Measurements from ENCODE around the gene TARBP2. TPM values are rescaled to one million over a fixed set of nuclear protein-coding genes. Genes with fewer than 3 reads are reported as not detected.
"Not testable (repeated sequence)": the region's sequence is repeated elsewhere in the genome, so short reads cannot be mapped to it uniquely, and the experiment has no call there.

TARBP2 gene
- total RNA-seq, 1 donor from 2014 or later, result 32.4 TPM

DNA sequence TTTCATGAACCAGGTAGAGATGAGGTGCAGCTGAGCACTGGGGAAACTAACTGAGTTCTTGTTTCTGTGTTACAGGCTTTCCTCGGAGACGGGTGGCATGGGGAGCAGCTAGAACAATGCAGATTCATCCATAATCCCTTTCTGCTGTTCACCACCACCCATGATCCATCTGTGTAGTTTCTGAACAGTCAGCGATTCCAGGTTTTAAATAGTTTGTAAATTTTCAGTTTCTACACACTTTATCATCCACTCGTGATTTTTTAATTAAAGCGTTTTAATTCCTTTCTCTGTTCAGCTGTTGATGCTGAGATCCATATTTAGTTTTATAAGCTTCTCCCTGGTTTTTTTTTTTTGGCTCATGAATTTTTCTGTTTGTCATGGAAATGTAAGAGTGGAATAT, 21.8 kb upstream of the TARBP2 start:
- Histone ChIP-seq H3K4me1 (peaks cover 64% of the 10 kb centered on the region), H3K9me3 (ENCODE audit: low read depth) (no peaks in the 10 kb centered on the region), H3K27ac (peak overlapping the region; percentile 17), H2AFZ (replicated peaks) (no peak overlapping the region), H3F3A (ENCODE audit: low read depth) (peaks cover 100% of the 10 kb centered on the region), H4K20me1 (ENCODE audit: low read depth) (peaks cover 98% of the 10 kb centered on the region), H3K27me3 (no peaks in the 10 kb centered on the region), H3K4me3 (no peak overlapping the region), H3K9ac (no peak overlapping the region), H3K4me2 (no peak overlapping the region), H3K36me3 (peaks cover 41% of the 10 kb centered on the region), H3K79me2 (ENCODE audit: low read depth) (peaks cover 61% of the 10 kb centered on the region)
- no peak overlapping the region for H3K4me3 Mint-ChIP-seq
- H3K4me1 Mint-ChIP-seq, result peaks cover 49% of the 10 kb centered on the region
- no peak overlapping the region for H3K27ac Mint-ChIP-seq
- H3K27me3 Mint-ChIP-seq (ENCODE audit: insufficient read depth, low read depth), result peaks cover 3% of the 10 kb centered on the region
- H3K36me3 Mint-ChIP-seq, result peaks cover 59% of the 10 kb centered on the region
- no peaks in the 10 kb centered on the region for H3K9me3 Mint-ChIP-seq
- no peak for DNase-seq (ENCODE audit: low spot score)
- no peak for TF ChIP-seq EZH2 (IDR thresholded peaks at IDR 0.05)
- TF ChIP-seq, protein P1, sequence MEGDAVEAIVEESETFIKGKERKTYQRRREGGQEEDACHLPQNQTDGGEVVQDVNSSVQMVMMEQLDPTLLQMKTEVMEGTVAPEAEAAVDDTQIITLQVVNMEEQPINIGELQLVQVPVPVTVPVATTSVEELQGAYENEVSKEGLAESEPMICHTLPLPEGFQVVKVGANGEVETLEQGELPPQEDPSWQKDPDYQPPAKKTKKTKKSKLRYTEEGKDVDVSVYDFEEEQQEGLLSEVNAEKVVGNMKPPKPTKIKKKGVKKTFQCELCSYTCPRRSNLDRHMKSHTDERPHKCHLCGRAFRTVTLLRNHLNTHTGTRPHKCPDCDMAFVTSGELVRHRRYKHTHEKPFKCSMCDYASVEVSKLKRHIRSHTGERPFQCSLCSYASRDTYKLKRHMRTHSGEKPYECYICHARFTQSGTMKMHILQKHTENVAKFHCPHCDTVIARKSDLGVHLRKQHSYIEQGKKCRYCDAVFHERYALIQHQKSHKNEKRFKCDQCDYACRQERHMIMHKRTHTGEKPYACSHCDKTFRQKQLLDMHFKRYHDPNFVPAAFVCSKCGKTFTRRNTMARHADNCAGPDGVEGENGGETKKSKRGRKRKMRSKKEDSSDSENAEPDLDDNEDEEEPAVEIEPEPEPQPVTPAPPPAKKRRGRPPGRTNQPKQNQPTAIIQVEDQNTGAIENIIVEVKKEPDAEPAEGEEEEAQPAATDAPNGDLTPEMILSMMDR (IDR thresholded peaks at IDR 0.05), result no peak

DNA sequence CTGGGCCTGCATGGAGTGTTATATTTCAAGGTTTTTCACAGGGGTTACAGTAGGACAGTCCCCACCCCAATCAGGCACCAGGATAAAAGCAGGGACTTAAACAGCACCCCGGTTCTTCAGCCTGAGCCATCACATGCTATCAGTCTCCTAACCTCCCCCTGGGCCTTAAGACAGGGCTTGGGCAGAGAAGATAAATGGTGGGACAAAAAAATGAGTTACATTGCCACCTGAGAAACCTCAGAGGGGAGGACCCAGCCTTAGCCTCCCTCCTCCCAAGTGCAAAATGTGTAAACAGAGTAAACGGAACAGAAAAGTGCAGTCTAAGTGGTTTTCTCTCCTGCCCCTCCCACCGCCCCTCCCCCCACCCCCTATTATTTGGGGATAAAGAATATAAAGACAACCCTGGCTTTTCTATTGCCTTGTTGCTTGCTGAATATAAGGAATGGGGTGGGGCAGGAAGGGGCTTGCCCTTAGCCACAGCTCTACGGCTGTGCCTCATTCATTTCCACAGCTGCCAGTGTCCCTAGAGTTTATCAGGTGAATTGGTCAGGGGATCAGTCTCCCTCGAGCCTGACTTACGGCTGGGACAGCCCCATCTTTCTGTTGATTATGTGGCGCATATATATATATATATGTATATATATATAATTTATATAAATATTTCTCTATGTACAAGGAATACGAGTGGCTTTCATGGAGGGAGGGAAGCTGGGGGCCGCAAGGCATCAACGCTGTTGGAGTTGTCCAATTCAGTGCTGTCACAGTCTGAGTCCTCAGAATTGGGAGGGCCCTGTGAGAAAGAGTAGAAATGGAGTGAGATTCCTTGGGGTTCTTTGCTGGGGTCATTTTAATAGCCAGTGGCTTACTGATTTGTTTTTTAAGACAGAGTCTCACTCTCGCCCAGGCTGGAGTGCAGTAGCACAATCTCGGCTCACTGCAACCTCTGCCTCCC, 20.3 kb upstream of the TARBP2 start:
- H3K27ac Mint-ChIP-seq, result no peak overlapping the region
- peaks cover 58% of the 10 kb centered on the region for H3K36me3 Mint-ChIP-seq
- H3K9me3 Mint-ChIP-seq, result no peaks in the 10 kb centered on the region

DNA sequence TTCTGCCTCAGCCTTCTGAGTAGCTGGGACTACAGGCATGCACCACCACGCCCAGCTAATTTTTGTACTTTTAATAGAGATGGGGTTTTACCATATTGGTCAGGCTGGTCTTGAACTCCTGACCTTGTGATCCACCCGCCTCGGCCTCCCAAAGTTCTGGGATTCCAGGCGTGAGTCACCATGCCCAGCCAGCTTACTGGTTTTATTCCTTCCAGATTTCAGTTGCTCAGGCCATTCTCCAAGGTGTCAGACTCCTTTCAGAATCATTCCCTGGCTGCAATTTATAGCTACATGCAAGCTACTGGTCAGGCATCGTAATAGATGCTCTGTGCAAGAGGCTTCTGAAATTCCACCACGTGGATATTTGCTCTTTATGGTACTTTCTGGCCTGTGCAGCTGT, 19.6 kb upstream of the TARBP2 start:
- not testable (repeated sequence) for H3K9ac ChIP-seq; H3K27me3 Mint-ChIP-seq (ENCODE audit: insufficient read depth, low read depth); H3K9me3 Mint-ChIP-seq; H3K9me3 ChIP-seq (ENCODE audit: low read depth); H3K4me3 Mint-ChIP-seq; H3K4me2 ChIP-seq; H2AFZ ChIP-seq (replicated peaks); H3K27me3 ChIP-seq; H3K4me3 ChIP-seq; H3K27ac Mint-ChIP-seq; DNase-seq (ENCODE audit: low spot score)
- peaks cover 90% of the 10 kb centered on the region for H3F3A ChIP-seq (ENCODE audit: low read depth)
- peaks cover 40% of the 10 kb centered on the region for H3K79me2 ChIP-seq (ENCODE audit: low read depth)
- H3K27ac ChIP-seq, result peak overlapping the region; percentile 17
- H3K36me3 Mint-ChIP-seq, result peaks cover 53% of the 10 kb centered on the region
- peaks cover 43% of the 10 kb centered on the region for H3K4me1 ChIP-seq
- H3K36me3 ChIP-seq, result peaks cover 27% of the 10 kb centered on the region
- H3K4me1 Mint-ChIP-seq, result peaks cover 34% of the 10 kb centered on the region
- H4K20me1 ChIP-seq (ENCODE audit: low read depth), result peaks cover 88% of the 10 kb centered on the region

More for the DNA sequence above, 20.3 kb upstream of the TARBP2 start:
- H3K27ac ChIP-seq, result peak overlapping the region; percentile 17
- Mint-ChIP-seq H3K27me3 (ENCODE audit: insufficient read depth, low read depth) (peaks cover 3% of the 10 kb centered on the region), H3K4me1 (peaks cover 37% of the 10 kb centered on the region), H3K4me3 (no peak overlapping the region)
- H3K36me3 ChIP-seq, result peaks cover 34% of the 10 kb centered on the region
- no peak overlapping the region for H2AFZ ChIP-seq (replicated peaks)
- TF ChIP-seq, protein P1 (IDR thresholded peaks at IDR 0.05), result no peak
- TF ChIP-seq EZH2 (IDR thresholded peaks at IDR 0.05) (no peak), EZH2phosphoT487 (IDR thresholded peaks at IDR 0.05) (no peak)
- H3K4me2 ChIP-seq, result peak overlapping the region; percentile 38
- H3K9ac ChIP-seq, result no peak overlapping the region
- peaks cover 96% of the 10 kb centered on the region for H3F3A ChIP-seq (ENCODE audit: low read depth)
- H4K20me1 ChIP-seq (ENCODE audit: low read depth), result peaks cover 92% of the 10 kb centered on the region
- H3K9me3 ChIP-seq (ENCODE audit: low read depth), result no peaks in the 10 kb centered on the region
- DNase-seq (ENCODE audit: low spot score), result no peak
- H3K4me1 ChIP-seq, result peaks cover 50% of the 10 kb centered on the region
- H3K79me2 ChIP-seq (ENCODE audit: low read depth), result peaks cover 47% of the 10 kb centered on the region
- no peak overlapping the region for H3K4me3 ChIP-seq
- no peaks in the 10 kb centered on the region for H3K27me3 ChIP-seq
